DMS 273 treated with DMSO at 0.1 percent for 48 hours (cell line): ENCODE measurements around the gene DNAH1.

Experiments used
- DNase-seq: peaks from one replicate; lab custom pipeline; 2025; lab: John Stamatoyannopoulos, UW

DNAH1 gene

DNA sequence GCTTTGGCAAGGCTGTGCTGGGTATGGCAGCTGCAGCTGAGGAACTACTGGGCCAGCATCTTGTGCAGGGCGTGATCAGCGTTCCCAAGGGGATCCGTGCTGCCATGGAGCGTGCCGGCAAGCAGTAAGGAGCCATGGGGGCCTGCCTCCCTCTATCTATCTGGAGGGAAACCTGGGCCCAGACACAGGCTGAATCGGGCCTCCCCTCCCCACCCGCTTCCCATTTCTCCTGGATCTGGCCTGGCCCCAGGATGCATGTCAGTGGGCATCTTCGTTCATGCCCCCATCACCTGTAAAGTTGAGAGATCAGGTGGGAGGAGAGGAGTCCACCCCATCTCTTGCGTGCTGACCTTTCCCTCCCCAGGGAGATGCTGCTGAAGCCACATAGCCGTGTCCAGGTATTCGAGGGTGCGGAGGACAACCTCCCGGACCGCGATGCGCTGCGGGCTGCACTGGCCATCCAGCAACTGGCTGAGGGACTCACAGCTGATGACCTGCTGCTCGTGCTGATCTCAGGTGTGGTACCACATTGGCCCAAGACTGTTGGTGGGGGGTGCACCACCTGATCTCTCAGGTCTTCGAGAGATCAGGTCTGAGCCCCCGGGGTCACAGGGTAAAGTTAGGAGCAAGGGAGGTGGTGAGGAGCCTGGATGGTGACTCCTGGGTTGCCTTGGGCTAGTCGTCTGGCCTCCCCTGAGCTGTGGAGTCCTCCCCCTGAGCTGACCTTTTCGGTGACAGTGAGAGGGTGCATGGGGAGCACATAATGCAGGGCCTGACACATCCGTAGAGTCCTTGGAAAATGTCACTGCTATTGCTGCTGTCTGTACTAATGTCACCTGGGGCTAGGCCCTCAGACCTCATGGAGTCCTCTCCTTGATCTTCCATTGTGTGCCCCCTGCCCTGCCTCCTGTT is 25.3 kb upstream of the DNAH1 start:
- DNase-seq: no peak

DNA sequence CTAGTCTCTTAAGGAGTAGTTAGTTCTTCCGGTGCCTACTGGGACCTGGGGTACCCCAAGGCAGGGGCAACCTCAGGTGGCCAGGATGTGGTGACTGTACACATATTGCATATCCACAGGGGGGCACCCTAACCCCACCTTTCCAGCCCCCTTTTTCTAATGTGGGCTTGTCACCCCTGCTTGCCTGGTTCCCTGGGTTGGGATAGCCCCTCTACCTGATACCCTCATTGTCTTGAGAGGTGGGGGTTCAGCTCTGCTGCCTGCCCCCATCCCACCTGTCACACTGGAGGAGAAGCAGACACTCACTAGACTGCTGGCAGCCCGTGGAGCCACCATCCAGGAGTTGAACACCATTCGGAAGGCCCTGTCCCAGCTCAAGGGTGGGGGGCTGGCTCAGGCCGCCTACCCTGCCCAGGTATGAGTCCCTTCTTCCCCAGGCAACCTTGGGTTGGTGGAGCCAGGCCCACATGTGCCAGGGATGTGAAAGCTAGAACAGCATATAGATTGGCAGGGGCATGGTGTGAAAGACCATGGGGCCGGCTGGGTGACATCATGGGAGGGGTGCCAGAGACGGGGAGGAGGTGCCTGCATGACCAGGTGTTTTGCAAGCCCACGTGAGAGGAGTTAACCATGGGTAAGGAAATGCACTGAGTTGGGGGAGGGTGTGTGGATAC is 24.5 kb upstream of the DNAH1 start:
- no peak for DNase-seq

DNA sequence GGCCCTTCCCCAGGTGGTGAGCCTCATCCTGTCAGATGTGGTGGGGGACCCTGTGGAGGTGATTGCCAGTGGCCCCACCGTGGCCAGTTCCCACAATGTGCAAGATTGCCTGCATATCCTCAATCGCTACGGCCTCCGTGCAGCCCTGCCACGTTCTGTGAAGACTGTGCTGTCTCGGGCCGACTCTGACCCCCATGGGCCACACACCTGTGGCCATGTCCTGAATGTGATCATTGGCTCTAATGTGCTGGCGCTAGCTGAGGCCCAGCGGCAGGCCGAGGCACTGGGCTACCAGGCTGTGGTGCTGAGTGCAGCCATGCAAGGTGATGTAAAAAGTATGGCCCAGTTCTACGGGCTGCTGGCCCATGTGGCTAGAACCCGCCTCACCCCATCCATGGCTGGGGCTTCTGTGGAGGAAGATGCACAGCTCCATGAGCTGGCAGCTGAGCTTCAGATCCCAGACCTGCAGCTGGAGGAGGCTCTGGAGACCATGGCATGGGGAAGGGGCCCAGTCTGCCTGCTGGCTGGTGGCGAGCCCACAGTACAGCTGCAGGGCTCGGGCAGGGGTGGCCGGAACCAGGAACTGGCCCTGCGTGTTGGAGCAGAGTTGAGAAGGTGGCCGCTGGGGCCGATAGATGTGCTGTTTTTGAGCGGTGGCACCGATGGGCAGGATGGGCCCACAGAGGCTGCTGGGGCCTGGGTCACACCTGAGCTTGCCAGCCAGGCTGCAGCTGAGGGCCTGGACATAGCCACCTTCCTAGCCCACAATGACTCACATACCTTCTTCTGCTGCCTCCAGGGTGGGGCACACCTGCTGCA is 23.7 kb upstream of the DNAH1 start:
- no peak for DNase-seq

DNA sequence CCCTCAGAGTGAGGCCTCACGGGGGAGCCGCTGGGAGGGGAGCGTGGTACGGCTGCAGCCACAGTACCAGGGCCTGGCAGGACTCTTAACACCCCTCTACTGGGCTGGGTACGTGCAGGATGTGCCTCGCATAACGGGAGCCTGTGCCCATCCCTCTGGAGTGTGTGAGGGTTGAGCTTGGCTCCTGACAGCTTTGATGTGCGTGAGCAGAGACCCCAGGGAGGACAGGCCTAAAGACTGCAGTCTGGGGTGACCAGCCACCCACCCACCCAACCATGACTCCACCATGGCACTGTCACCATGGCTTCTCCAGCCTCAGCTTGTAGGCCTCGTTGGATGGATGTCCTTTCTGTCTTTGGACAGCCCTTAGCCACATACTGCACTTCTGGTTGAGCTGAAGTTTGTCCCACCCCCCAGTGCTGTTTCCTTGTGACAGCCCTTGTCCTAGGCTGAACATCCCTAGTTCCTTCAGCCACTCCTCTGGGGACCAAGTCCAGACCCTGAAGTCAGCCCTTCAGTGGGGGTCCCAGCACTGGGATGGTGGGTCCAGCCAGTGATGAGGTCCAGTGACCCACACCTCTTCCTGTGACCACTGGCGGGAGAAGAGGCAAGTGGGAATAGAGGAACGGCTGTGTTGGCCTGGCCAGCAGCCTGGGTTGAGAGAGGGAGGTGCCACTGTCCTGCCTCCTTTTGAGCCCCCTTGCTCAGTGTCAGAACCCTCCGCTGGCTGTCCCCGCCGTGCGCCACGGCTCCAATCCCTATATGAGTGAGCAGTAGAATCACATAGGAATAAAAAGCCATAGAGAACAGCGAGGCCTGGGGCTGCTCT is 22.4 kb upstream of the DNAH1 start:
- DNase-seq: no peak

DNA sequence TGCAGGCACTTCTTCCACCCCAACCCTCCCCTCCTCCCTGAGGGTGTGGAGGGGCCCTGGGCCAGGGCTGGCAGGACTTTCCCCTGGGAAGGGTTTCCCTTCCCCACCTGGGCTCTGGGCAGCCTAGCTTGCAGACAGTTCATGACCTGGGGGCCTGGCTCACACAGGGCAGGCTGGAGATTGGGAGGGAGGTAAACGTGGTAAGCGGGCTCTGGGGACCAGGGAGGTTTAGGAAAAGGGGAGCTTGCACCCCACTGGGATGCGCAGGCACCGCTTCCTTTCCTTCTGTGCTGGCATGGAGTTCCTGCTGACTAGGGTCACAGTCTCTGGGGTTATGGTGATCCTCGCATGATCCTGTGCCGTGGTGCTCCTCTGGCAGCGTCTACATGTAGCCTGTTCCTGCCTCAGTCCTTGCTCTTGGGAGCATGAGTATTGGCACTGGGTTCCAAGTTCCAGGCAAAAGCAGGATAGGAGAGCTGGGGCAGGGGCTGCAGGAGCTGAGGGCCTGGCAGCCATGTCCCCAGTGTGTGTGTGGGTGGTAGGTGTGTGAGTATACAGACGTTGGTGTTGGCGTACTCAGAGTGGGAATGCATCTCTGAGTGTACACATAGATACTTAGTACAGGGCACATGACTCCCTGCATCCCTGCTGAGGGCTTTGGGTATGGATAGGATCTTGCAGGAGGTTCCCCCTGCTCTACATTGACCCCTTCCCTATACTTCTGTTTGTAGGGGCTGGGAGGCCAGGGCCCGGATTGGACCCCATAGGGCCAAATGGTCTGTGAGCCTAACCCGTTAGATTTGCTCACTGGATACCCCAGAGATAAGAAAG is 21.6 kb upstream of the DNAH1 start:
- no peak for DNase-seq

DNA sequence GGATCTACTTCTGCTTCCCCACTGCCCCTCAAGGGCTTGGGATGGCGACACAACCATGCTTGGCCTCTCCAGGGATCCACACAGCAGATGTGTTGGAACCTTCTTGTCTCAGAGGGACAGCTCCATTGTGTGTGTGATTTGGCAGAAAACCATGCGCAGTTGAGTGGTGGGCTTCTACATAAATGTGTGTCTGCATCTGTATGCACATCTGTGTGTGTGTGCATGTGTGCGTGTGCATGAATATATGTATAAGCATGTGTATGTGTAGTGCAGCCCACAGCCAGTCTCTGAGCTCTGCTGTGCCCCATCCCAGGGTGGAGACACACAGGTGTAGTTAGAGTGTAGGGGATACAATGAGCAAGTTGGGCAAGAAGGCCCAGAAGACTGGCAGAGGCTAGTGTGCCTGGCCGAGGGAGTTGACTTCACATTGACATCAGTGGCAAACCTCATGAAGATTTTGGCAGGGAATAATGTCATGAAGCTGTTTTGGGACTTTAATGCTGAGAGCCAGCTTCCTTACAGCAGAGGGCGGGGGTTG is 20.4 kb upstream of the DNAH1 start:
- no peak for DNase-seq

DNA sequence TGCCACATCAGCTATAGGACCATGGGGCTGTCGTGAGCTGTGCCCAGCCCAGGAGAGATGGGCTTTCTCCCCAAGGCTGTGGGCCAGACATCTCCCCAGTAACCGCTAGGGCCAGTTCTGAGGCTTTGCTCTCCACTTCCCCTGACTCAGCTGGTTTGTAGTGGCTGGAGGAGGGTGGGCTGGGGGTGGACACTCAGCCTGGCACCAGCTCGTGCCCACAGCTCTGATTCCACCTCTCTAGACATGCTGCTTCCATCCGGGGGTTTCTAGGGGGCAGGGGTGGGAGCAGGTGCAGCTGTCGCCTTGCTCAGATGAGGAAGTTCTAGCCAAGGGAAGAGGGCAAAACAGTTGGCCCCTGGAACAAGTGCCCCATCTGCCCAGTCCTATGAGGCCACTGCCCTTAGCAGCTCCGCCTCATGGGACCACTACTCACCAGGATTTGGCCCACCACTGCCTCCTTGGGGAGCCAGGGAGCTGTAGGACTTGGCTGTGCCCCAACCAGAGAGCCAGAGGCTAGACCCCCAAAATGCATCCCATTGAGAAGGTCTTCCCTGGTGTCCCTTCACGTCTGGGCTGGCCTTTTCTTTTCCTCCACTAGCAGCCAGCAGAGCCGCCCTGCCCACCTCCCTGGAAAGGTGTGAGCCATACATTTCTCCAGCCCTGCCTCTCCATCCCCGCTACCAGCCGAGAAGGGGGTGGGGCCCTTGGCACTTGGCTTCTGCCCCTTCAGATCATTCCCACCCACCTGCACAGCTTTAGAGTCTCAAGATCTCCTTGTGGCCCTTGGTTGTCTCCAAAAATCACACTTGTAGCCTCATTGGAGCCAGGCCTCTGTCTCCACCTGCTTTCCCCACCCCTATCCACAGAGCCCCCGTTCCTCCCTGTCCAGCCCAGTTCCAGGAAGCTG is 18.6 kb upstream of the DNAH1 start:
- DNase-seq: no peak

DNA sequence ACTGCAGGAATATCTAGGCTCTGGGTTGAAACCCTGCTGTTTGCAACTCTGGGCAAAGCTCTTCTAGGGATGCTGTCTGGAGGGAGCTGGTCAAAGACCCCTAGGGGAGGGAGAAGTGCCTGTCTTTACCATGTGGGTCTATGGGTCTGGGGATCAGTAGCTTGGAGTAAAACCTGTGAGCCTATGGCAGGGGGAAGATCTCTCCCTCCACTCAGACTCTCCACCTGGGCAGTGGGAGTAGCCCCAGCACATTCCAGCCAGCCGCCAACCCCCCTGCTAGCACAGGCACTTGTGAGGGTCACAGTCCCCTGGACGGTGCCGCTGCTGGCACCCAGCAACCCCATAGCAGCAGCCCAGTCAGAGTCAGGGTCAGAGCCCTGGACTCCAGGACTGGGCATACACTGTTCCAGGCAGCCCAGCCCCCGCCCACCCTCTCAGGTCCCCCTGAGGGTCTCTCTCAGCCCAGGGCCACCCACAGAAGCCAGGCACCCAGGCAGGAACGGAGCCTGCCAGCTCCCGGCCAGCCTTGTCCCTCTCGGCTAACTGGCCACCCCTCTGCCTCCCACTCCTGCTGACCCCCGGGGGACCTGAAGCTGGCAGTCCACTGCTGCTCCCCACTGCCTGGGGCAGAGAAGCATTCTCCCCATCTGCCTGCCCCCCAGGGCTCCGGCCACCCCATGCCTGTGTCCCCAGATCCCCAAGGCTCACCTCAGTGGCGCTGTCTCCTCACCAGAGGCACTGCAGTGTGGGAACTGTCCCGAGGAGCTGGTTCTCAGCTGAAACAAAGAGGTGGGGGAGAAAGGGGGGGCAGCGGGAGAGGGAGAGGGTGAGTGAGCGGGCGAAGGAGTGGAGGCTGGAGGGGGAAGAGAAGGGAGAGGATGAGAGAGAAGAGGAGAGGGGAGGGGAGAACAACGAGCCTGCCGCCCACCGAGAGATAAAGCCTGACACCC is 17.7 kb upstream of the DNAH1 start:
- no peak for DNase-seq

DNA sequence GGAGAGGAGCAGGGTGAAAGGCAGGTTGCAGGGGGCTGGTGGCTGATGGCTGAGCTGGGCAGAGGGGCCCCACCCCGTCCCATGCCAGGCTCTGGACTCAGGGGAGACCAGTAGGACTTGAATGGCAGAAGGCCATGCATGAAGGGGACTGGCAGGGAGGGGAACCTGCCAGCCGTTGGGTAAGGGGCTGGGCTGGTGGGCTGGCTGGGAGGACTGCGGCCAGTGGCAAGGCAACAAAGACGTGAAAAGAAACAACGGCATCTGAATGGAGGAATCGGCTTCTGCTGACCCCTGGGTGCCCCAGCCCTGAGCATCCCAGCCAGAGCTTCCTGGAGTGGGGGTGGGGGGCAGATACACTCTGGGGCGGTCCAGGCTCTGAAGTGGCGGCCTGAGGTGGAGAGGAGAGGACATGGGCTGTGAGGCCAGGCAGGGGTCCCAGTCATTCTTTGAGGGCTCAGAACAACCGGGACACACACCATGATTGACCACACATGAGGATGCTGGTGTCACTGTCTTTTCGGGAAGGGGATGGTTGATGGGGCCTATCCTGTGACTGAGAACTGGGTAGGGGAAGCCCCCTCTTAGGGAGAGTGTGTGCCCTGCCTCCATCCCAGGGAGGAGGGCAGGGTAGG is 16.8 kb upstream of the DNAH1 start:
- no peak for DNase-seq

DNA sequence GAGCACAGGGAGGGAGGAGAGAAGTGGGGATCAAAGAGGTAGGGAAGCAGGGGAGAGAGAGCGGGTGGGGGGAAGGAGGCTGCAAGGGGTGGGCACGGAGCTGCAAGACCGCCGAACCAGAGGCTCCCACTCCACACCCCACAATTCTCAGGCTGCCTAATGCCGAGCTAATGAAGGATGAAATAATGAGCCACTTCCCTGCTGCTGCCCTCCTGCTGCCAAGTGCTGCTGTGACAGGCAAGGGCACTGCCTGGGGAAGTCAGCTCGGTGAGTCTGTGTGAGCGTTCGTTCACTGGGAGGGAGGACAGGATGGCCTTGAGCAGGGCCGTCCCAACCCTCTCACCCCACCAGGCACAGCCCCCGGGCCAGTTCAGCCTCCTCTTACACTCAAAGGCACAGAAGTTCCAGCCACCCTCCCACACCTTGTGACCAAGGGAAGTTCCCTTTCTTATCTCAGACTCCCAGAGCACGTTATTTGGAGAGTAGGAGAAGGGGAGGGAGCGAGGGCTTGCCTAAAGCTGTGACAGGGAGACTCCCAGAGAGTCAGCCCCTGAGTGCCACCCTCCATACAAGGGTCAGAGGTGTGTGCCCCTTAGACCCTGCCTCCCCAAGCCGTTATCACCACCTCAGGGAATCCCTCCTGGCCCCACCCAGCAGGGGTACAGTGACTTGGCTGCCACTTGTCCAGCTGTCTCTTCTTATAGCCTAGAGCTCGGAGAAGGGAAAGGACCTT is 16.1 kb upstream of the DNAH1 start:
- DNase-seq: no peak

DNA sequence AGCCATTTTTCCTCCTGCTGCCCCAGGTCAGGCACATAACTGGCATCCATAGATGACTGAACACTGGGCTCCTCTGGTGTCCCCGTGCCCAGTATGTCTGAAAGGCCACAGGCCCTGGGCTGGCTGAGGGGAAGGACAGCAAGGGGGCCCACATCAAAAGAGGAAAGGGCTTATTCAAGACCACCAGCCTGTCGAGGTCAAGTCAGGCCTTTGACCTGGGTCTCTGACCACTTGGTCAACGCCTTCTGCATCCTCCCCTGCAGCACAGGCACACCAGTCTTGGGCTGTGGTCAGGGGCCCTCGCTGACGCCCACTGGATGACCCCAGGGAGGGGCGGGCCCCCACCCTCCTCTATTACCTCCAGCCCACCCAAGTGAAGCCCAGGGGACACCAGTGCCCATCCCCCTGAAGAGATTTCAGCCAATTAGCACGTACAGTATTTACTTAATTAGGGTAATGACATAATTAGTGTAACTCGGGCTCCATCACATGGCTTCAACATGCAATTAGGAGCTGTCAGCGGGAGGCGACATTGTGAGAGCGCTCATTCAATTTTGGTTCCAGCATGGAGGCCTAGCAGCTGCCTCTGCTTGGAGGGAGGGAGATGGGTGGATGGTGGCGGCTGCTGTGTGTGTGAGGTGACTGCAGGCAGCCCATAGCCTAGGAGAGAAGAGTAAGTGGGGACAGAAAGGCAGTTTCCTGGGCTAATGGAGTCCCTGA is 13.5 kb upstream of the DNAH1 start:
- DNase-seq: no peak

DNA sequence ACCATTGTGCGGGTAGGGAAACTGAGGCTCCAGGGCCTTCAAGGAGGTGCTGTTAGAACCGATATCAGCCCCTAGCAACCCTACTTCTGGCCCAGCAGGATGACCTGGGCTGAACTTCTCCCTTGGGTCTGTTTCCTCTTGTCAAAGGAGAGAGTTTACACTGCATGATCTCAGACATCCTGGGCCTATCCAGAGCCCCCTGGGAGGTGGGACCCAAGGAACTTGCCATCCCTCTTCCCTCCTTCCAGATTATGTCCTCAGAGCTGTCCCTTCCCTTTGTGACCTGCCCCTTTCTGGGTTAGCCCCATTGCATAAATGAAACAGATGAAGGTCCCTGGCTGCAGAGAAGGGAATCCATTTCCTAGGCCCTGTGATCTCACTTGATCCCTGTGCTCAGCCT is 12.3 kb upstream of the DNAH1 start:
- no peak for DNase-seq

DNA sequence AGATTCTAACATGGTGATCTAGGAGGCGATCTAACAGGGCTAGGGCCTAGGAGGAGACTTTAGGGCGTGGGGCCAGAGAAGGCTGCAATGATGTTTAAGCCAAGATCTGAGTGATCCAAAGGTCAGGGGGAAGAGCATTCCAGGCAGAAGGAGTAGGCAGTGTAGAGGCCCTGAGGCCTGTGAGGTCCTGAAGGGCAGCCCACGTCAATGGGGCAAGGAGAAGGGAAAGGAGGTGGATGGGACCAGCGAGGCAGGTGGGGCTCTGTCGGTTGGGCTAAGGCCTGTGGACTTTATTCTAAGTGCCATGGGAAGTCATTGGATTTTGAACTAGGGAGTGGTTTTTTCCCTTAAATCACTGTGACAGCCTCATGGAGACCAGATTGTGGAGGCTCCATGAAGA is 10.2 kb upstream of the DNAH1 start:
- no peak for DNase-seq

DNA sequence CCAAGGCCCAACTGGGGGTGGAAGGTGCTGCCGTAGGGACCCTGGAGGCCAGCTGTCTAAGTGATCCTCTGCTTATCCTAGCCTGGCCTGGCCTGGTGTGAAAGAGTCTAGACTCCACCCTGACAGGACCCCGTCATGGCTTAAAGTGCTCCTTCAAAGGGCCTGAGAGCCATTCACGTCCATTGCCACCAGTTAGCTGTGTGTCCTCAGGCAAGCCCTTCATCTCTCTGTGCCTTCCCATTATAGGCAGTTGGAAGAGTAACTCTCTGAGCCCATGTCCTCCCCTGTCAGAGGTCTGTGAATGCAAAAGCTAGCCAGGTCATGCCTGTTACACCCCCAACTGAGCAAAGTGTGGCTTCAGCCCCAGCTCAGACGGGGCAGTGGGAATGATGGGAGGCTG is 9.1 kb upstream of the DNAH1 start:
- no peak for DNase-seq

DNA sequence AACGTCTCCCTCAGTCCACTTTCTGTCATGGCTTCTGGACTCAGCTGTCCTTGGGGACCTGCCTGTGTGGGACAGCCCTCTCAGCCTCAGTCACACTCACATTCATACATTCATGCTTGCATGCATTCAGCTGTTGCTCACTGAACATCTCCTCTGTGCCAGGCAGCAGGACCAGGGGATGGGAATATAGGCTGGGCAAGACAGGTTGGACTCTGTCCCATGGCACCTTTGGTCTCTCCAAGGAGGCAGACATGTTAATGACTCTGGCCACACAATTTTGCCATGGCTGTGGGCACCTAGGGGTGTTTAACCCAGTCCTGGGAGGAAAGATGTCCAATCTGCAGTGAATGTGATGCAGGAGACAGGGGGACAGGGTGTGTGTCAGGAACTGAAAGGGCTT is 7.8 kb upstream of the DNAH1 start:
- no peak for DNase-seq

DNA sequence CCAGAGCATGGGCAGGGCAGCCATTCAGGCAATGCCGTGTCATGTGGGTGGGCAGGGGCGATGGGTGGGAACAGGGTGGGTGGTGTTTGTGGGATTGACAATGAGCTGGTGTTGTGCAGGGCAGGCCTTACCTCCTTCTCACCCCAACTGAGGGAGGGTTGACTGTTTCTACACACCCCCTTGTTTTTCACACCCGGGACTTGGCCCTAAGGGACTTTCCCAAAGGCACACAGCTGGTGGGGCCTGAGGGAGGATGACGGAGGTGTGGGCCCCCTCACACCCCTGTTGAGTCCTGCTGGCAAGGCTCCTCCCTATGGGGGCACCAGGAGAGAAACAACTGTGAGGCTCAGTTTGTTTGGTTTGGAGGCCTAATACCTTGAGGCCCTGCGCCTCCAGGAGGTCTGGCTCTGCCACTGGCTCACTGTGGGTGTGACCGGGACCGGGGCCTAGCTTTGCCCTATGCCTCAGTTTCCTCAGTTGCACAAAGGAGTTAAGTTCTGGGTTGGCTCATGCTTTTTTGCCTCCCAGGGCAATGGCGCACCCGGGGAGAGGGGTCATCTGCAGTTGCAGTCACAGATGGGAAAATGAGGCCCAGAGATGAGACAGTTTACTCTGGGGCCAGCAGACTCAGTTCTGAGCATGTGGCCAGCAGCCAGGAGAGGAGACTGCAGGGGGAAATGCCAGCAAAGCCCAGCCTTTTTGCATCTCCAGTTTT is 5.1 kb upstream of the DNAH1 start:
- DNase-seq: no peak
